NCI-H526 (cell line): Measurements from ENCODE around the gene STK17B.
A peak's percentile ranks its signal among the peaks of the same experiment; 100 is the strongest.

ENCODE experiments used
- DNase-seq, 2 experiments: peaks; one replicate each; lab custom pipeline; 2025; lab: John Stamatoyannopoulos, UW

The STK17B gene

DNA sequence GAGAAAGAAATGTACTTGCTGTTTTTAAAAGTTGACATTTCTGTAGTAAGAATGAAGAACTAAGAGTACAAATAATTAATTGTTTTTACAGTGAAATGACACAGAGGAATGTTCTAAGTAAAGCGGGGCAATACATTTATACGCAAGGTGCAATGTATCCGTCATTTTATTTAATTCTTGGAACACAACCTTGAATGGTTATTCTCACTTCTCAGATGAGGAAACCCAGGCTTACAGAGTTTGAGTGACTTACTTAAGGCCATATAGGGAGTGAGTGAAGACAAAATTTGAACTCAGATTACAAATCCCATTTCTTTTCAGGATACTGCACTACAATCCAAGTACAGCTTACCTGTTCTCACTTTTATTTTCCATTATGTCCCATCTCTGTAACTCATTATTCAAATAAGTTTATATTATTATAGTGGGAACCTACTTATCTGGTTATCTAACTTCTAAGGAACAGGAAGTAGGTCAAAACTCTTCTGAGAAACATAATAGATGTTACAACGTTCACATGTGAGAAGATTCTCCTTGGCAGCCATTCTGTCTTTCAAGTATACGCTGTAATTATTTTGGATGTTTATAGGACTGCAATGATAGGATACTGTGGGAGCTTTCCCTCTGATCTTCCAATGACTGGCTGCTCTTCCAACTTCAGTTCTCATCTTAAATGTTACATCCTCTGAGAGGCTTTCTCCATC lies 12.3 kb upstream of the STK17B start:
- no peak for DNase-seq

DNA sequence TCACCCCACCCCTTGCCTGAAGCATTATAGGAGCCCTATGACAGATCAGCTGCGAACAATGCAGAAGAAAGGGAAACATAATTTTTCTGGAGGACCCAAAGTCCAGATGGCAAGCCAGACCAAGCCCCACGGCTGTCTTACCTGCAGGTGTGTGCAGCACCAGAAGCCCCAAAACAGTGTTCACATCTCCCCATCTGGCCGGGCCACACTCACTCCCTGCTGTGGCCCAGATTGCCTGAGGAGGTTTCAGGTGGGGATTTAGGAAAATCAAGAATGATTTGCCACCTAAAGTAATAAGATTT lies 11.7 kb upstream of the STK17B start:
- no peak for DNase-seq

GRCh38 chr2:196182439-196183171 lies 11.2 kb upstream of the STK17B start:
- DNase-seq: no peak

- DNase-seq: no peak
Observed at GRCh38 chr2:196181484-196181883, 10.1 kb upstream of the STK17B start.

DNA sequence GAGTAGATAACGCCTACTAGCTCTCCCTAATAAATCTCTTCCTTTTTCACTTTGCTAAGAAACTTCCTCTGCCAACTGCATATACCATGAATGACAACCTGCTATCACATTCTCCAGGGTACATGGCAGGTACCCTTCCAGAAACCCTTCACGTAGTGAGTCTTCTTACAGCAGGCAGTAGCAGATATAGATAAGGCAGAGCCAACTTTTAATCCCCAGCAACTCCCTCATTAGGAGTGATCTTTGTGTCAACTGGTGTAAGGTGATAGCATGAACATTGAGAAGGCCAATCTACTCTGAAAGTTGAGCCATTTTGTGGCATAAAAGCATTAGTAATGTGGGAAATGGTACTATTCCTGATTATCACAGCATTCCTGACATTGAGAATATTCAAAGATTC lies 5.7 kb upstream of the STK17B start:
- no peak for DNase-seq

- peak in 1 of 2 experiments; percentile 1 for DNase-seq
Observed at GRCh38 chr2:196176142-196176738, 4.9 kb upstream of the STK17B start.

DNA sequence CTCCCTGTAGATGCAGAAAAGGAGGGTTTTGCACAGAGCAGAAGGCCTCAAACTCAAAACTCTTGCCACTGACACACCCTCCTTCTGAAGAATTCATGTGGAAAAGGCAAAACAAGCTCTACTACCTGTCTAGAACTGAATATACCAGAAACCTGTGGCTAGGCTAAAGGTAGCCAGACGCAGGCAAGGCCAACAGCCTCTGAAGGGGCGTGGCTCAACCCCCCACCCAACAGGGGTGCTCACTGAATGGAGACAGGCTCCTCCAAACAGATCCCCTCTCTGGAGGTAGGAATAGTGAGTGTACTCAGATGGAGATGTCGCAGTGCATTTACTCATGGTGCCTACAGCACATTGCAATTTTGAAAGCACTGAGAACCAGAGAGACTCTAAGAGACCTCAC lies 3.0 kb upstream of the STK17B start:
- DNase-seq: no peak

DNA sequence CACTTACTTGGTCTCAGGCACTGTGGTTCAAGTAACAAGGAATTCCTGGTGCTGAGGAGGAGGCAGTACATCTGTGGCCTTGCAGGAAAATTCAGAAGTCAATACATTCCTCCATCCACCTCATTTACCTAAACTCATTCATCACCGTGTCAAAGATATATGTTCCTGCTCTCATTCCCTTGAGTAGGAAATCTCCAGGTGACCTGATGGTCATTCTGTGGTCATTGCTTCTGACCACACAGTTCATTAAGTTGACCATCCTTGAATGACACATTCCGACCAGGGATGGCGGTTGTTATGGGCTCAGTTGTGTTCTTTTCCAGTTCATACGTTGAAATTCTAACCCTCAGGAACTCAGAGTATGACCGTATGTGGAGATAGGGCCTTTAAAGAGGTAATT lies 2.1 kb upstream of the STK17B start:
- no peak for DNase-seq

GRCh38 chr2:196172951-196173350 lies 1.6 kb upstream of the STK17B start:
- DNase-seq: no peak

GRCh38 chr2:196171946-196172345 lies 568 bp upstream of the STK17B start:
- DNase-seq: peak in 1 of 2 experiments; percentile 37

GRCh38 chr2:196170606-196171247 lies 651 bp downstream of the STK17B start:
- DNase-seq: peak; percentile 49 to 60

- peak; percentile 49 to 72 for DNase-seq
Observed at GRCh38 chr2:196170213-196170605, 1.2 kb downstream of the STK17B start.

- no peak for DNase-seq
Observed at GRCh38 chr2:196169516-196169915, 1.9 kb downstream of the STK17B start.

GRCh38 chr2:196168181-196168580 lies 3.2 kb downstream of the STK17B start:
- DNase-seq: no peak

DNA sequence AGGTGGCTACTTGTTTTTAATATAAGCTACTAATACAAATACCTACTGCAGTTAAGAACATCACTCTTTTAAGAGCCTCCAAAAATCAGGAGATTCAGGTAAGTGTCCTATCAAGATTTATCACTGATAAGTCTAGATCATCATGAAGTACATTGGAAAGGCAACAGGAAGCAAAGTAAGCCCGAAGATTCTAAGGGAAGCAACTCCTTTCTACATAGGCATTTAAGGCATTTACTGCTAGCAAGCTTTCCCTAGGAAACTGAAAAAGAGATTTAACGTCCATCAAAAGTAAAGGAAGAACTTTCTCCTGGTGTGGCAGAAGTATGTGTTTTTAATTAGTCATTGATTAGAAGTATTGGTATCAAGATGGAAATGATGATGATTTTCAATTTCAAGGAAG lies 3.7 kb downstream of the STK17B start:
- DNase-seq: no peak

- DNase-seq: no peak
Observed at GRCh38 chr2:196166876-196167275, 4.5 kb downstream of the STK17B start.

- no peak for DNase-seq
Observed at GRCh38 chr2:196165016-196165415, 6.4 kb downstream of the STK17B start.

GRCh38 chr2:196163285-196163684 lies 8.1 kb downstream of the STK17B start:
- DNase-seq: no peak

DNA sequence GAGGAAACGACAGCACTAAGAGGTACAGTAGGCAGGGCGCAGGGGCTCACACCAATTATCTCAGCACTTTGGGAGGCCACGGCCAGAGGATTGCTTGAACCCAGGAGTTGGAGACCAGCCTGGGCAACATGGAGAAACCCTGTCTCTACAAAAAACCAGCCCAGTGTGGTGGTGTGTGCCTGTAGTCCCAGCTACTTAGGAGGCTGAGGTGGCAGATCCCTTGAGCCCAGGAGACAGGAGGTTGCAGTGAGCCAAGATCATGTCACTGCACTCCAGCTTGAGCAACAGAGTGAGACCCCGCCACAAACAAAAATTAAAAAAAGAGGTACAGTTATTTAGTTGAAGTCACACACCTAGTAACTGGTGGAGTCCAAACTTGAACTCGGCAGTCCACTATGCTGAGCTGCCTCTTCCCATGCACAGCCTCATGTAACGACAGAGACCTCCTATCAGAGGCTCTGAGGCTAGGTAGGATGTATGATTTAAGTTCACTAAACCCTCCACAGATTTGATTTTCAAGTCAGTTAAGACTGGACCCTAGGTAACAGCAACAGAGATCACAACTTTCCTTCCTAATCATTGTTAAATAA lies 8.7 kb downstream of the STK17B start:
- no peak for DNase-seq

- no peak for DNase-seq
Observed at GRCh38 chr2:196160946-196161345, 10.4 kb downstream of the STK17B start.

DNA sequence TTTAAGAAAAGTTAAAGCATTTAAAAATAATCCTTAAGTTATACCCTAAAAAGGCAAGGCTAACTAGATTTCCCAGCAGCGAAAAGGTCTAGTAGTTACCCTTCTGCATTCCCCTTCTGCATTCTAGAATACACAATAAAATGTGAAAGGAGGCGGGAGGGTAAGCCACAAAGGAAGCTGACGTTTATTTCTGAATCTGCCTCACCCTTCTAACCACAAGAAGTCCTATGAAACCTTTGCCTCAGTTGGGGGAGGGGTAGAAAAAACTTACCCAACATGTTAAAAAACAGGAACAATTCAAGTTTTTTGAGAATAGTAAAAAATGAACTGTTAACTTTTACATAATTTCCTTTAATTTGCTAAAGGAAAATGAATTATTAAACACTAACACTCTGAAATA lies 11.3 kb downstream of the STK17B start:
- no peak for DNase-seq

GRCh38 chr2:196159221-196159892 lies 12.0 kb downstream of the STK17B start:
- no peak for DNase-seq
